Endometrial microvascular endothelial cells (primary cell): ENCODE measurements around the gene SLC5A10. TPM values are rescaled to one million over a fixed set of nuclear protein-coding genes. Genes with fewer than 3 reads are reported as not detected.

ENCODE experiments used
- in situ Hi-C: cut with HindIII; loops from 2 replicates; pipeline ENCODE4 v1.10.0; 2017; ENCODE audit warnings: low sequenced_read_pairs, low pct_unique_long_range_greater_than_20kb; ENCODE audit errors: inconsistent ontology term
- total RNA-seq: library from RNA; depleted of rRNA; stranded (reverse); fragments of >200 nt; gene quantifications from one replicate; pipeline ENCODE4 v1.2.3, GENCODE V29; 2015; ENCODE audit errors: inconsistent ontology term

The SLC5A10 gene
- total RNA-seq, 1 donor from 2014 or later: not detected

GRCh38 chr17:18995220-18995619 lies 43.3 kb downstream of the SLC5A10 start:
- in situ Hi-C loops: no loop called here

- in situ Hi-C loops: no loop called here
Observed at GRCh38 chr17:18996458-18996857, 44.5 kb downstream of the SLC5A10 start.

GRCh38 chr17:18997650-18998196 lies 45.8 kb downstream of the SLC5A10 start:
- in situ Hi-C loops: no loop called here

- in situ Hi-C loops: no loop called here
Observed at GRCh38 chr17:18999394-18999793, 47.4 kb downstream of the SLC5A10 start.

- in situ Hi-C loops: no loop called here
Observed at GRCh38 chr17:18999911-19000310, 47.9 kb downstream of the SLC5A10 start.

- in situ Hi-C loops: no loop called here
Observed at GRCh38 chr17:19000531-19001325, 48.8 kb downstream of the SLC5A10 start.

- in situ Hi-C loops: no loop called here
Observed at GRCh38 chr17:19001907-19002590, 50.1 kb downstream of the SLC5A10 start.

GRCh38 chr17:19002805-19003542 lies 51.0 kb downstream of the SLC5A10 start:
- in situ Hi-C loops: no loop called here

GRCh38 chr17:19003543-19004420 lies 51.8 kb downstream of the SLC5A10 start:
- in situ Hi-C loops: no loop called here

- in situ Hi-C loops: no loop called here
Observed at GRCh38 chr17:19004421-19005136, 52.6 kb downstream of the SLC5A10 start, which contains the start of gene FAM83G. TSS of gene FAM83G (minus strand) at chr17:19004764. CDS start at chr17:19004041, 723 bp downstream.

- in situ Hi-C loops: no loop called here
Observed at GRCh38 chr17:19005137-19005773, 53.3 kb downstream of the SLC5A10 start.

- in situ Hi-C loops: no loop called here
Observed at GRCh38 chr17:19005789-19006430, 53.9 kb downstream of the SLC5A10 start.

GRCh38 chr17:19006698-19007097 lies 54.7 kb downstream of the SLC5A10 start:
- in situ Hi-C loops: no loop called here

- in situ Hi-C loops: no loop called here
Observed at GRCh38 chr17:19009970-19010369, 58.0 kb downstream of the SLC5A10 start.

GRCh38 chr17:19010729-19011505 lies 59.0 kb downstream of the SLC5A10 start:
- in situ Hi-C loops: no loop called here

GRCh38 chr17:19011581-19011980 lies 59.6 kb downstream of the SLC5A10 start:
- in situ Hi-C loops: no loop called here
